Measurements from ENCODE around the gene EVPL.

- no peak for TF ChIP-seq POLR2A (IDR thresholded peaks at IDR 0.05)
- no peak for TF ChIP-seq CTCF (IDR thresholded peaks at IDR 0.05)
Measured at GRCh38 chr17:76065775-76066174, 38.7 kb upstream of the EVPL start.

Data from thyroid gland (tissue), 4 donors.